HepG2 (cell line): ENCODE results near the gene EIF4G3. TPM values are rescaled to one million over a fixed set of nuclear protein-coding genes. Genes with fewer than 3 reads are reported as not detected.

Experiments
- ATAC-seq: fragments of 200-7000 bp; cut with Tn5 transposase; 3 replicates; pipeline ENCODE4 v1.9.1; 2020; ENCODE audit warnings: mild to moderate bottlenecking, moderate library complexity
- BruUV-seq: library from RNA; stranded (reverse); fragments of 400-500 nt; replicated peaks from 2 replicates; lab custom pipeline; 2021; lab: Mats Ljungman, UMichigan
- CTCF ChIA-PET: fragments of 300-600 bp; formaldehyde crosslinking; extraction: SDS; loops from one replicate; lab custom pipeline; 2021; ENCODE audit warnings: low total read pairs, inconsistent platforms, low intra/inter-chr PET ratio; lab: Yijun Ruan, JAX
- POLR2A ChIA-PET: fragments of 350-600 bp; sonication (Branson Sonifier 250); formaldehyde crosslinking; loops from one replicate; lab custom pipeline; 2020; ENCODE audit warnings: antibody characterized with exemption, inconsistent platforms; lab: Yijun Ruan, JAX
- DNase-seq: peaks from one replicate; pipeline ENCODE4 v3.0.0-alpha.2; 2015; ENCODE audit warnings: low spot score
- FAIRE-seq: peaks from 3 replicates; lab custom pipeline; 2011; peaks lifted over from hg19 to GRCh38; lab: Jason Lieb, UNC
- H2AFZ ChIP-seq: one replicate; pipeline ENCODE4 v1.6.1; 2011; ENCODE audit warnings: low read length, inconsistent platforms
- H3K27ac ChIP-seq: fragments of 300-600 bp; 3 replicates; pipeline ENCODE4 v1.8.0; 2011; ENCODE audit warnings: mixed run types, mild to moderate bottlenecking, mixed read lengths, low read length, inconsistent platforms; ENCODE audit not compliant: insufficient read depth; ENCODE audit errors: extremely low read length
- H3K27me3 ChIP-seq, 2 experiments: fragments of 200-600 bp in 1 of 2; 2 replicates in 1 of 2; 3 replicates in 1 of 2; pipeline versions ENCODE4 v1.6.0 to v1.8.0; 2011; ENCODE audit warnings: low read length in 2 of 2, mild to moderate bottlenecking in 2 of 2, moderate library complexity in 2 of 2, inconsistent platforms in 1 of 2; ENCODE audit not compliant: insufficient read depth in 2 of 2, control insufficient read depth in 1 of 2
- H3K36me3 ChIP-seq, 2 experiments: fragments of 200-600 bp in 1 of 2; replicated peaks in 1 of 2; 2 replicates in 1 of 2; 3 replicates in 1 of 2; pipeline versions ENCODE4 v1.5.1 to v1.8.0; 2011; ENCODE audit warnings: low read length in 2 of 2, inconsistent platforms in 1 of 2; ENCODE audit not compliant: insufficient read depth in 2 of 2, control insufficient read depth in 1 of 2
- H3K4me1 ChIP-seq: 2 replicates; pipeline ENCODE4 v1.5.1; 2012; ENCODE audit warnings: low read length, inconsistent platforms; ENCODE audit not compliant: insufficient read depth
- H3K4me2 ChIP-seq: 2 replicates; pipeline ENCODE4 v1.6.0; 2011; ENCODE audit warnings: low read depth, low read length, inconsistent platforms
- H3K4me3 ChIP-seq, 3 experiments: fragments of 200-600 bp in 1 of 3; sonication (generic), shearing (Covaris generic) in 1 of 3; replicated peaks in 1 of 3; 2 replicates each; pipeline ENCODE4 v1.5.1; 2011 to 2016; ENCODE audit warnings: low read length in 3 of 3, inconsistent platforms in 2 of 3, low read depth in 2 of 3, mild to moderate bottlenecking in 2 of 3, control low read depth in 1 of 3, mixed read lengths in 1 of 3; ENCODE audit not compliant: insufficient read depth in 1 of 3
- H3K79me2 ChIP-seq: one replicate; pipeline ENCODE4 v1.6.1; 2011; ENCODE audit warnings: low read length, inconsistent platforms; ENCODE audit not compliant: insufficient read depth
- H3K9ac ChIP-seq: 2 replicates; pipeline ENCODE4 v1.6.0; 2011; ENCODE audit warnings: mild to moderate bottlenecking, low read depth, low read length, inconsistent platforms; ENCODE audit not compliant: insufficient read depth
- H3K9me3 ChIP-seq: 2 replicates; pipeline ENCODE4 v1.5.1; 2012; ENCODE audit warnings: mild to moderate bottlenecking, low read length
- H4K20me1 ChIP-seq: 2 replicates; pipeline ENCODE4 v1.6.0; 2011; ENCODE audit warnings: inconsistent platforms, mild to moderate bottlenecking, low read length, moderate library complexity; ENCODE audit not compliant: insufficient read depth
- PTBP1 ChIP-seq: fragments of 200-400 bp; formaldehyde crosslinking; IDR thresholded peaks from 2 replicates; pipeline ENCODE4 v1.6.1; 2018; ENCODE audit warnings: low read length, low read depth; ENCODE audit not compliant: poor library complexity, severe bottlenecking
- TEAD3 ChIP-seq: optimal IDR thresholded peaks from 2 replicates; pipeline ENCODE3; 2016; ENCODE audit warnings: borderline replicate concordance
- ZMYM2 ChIP-seq: sonication (generic); formaldehyde crosslinking; IDR thresholded peaks from 2 replicates; pipeline ENCODE4 v1.8.0; 2022; ENCODE audit warnings: mild to moderate bottlenecking, missing genetic modification reagents
- ZNF121 ChIP-seq: sonication (generic); formaldehyde crosslinking; IDR thresholded peaks from 2 replicates; pipeline ENCODE4 v1.5.0; 2020; ENCODE audit warnings: mild to moderate bottlenecking, missing genetic modification reagents
- ZNF264 ChIP-seq: sonication (generic); formaldehyde crosslinking; IDR thresholded peaks from 2 replicates; pipeline ENCODE4 v1.4.0; 2020; ENCODE audit warnings: missing genetic modification reagents
- WGBS: methylation state at CpG from one replicate; pipeline ENCODE4 v1.1.6; 2017; ENCODE audit warnings: low lambda C conversion rate; 5-methylcytosine and 5-hydroxymethylcytosine counted together
- in situ Hi-C: cut with HindIII; loops from 2 replicates; pipeline ENCODE4 v1.10.0; 2017; ENCODE audit warnings: low pct_unique_long_range_greater_than_20kb; ENCODE audit not compliant: extremely low pct_ligation_motif_present
- intact Hi-C: fragments of 100-400 bp; cut with micrococcal nuclease; formaldehyde crosslinking; loops from one replicate; pipeline ENCODE4 v1.10.0; 2022; ENCODE audit not compliant: unreplicated experiment
- polyA plus RNA-seq, 8 experiments: library from polyadenylated mRNA; depleted of rRNA in 3 of 8; stranded (reverse) in 7 of 8; unstranded in 1 of 8; fragments of >200 nt; fragmentation: Illumina TruSeq in 4 of 8; extraction: Trizol in 4 of 8; gene quantifications; 2 replicates each; pipeline versions ENCODE4 v1.2.1 to v1.2.3, GENCODE V29; 2011 to 2016; ENCODE audit warnings: low read depth in 4 of 8, missing spikeins in 1 of 8, mixed read lengths in 1 of 8; ENCODE audit not compliant: insufficient read depth in 1 of 8
- total RNA-seq, 5 experiments: library from RNA; depleted of rRNA; stranded (reverse); fragments of >200 nt; fragmentation: Illumina TruSeq; extraction: Trizol; gene quantifications; 2 replicates each; pipeline ENCODE4 v1.2.3, GENCODE V29; 2016; ENCODE audit warnings: low read depth in 1 of 5
- TF ChIP-seq, protein P1 (sequence below): fragments of 450-650 bp; IDR thresholded peaks from 2 replicates; pipeline ENCODE4 v1.6.1; 2017; ENCODE audit warnings: mild to moderate bottlenecking

EIF4G3 gene
- total and polyA plus RNA-seq, 2 of the 13 experiments (the other 11 are each of a cell fraction or from before 2014, with no cell fraction given) = 22.2 to 27.6 TPM

- Histone ChIP-seq H3K36me3 (peaks cover 1 to 2% of the 10 kb centered on the region in 2 experiments; a peak in 2 of 5 replicates), H3K9me3 (no peaks in the 10 kb centered on the region), H3K9ac (no peak overlapping the region), H3K27ac (no peak overlapping the region), H3K79me2 (peaks cover 2% of the 10 kb centered on the region), H3K4me1 (peaks cover 27% of the 10 kb centered on the region), H4K20me1 (no peaks in the 10 kb centered on the region), H3K4me3 (no peak overlapping the region), H3K27me3 (no peaks in the 10 kb centered on the region), H3K4me2 (no peak overlapping the region), H2AFZ (no peak overlapping the region)
- TF ChIP-seq, protein P1, sequence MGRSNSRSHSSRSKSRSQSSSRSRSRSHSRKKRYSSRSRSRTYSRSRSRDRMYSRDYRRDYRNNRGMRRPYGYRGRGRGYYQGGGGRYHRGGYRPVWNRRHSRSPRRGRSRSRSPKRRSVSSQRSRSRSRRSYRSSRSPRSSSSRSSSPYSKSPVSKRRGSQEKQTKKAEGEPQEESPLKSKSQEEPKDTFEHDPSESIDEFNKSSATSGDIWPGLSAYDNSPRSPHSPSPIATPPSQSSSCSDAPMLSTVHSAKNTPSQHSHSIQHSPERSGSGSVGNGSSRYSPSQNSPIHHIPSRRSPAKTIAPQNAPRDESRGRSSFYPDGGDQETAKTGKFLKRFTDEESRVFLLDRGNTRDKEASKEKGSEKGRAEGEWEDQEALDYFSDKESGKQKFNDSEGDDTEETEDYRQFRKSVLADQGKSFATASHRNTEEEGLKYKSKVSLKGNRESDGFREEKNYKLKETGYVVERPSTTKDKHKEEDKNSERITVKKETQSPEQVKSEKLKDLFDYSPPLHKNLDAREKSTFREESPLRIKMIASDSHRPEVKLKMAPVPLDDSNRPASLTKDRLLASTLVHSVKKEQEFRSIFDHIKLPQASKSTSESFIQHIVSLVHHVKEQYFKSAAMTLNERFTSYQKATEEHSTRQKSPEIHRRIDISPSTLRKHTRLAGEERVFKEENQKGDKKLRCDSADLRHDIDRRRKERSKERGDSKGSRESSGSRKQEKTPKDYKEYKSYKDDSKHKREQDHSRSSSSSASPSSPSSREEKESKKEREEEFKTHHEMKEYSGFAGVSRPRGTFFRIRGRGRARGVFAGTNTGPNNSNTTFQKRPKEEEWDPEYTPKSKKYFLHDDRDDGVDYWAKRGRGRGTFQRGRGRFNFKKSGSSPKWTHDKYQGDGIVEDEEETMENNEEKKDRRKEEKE = no peak
- no peak for TF ChIP-seq PTBP1
- CTCF ChIA-PET = no interaction called here
- in situ Hi-C loops (no loop called here), intact Hi-C loops (no loop called here)
- POLR2A ChIA-PET = no interaction called here
- FAIRE-seq (no peak), DNase-seq (no peak), ATAC-seq (no peak)
- 96% methylated on average over 1 of the region's 1 CpG for WGBS
- BruUV-seq = no TSS peak
These were observed 51.9 kb downstream of the EIF4G3 start for GRCh38 chr1:21124846-21125245.

DNA sequence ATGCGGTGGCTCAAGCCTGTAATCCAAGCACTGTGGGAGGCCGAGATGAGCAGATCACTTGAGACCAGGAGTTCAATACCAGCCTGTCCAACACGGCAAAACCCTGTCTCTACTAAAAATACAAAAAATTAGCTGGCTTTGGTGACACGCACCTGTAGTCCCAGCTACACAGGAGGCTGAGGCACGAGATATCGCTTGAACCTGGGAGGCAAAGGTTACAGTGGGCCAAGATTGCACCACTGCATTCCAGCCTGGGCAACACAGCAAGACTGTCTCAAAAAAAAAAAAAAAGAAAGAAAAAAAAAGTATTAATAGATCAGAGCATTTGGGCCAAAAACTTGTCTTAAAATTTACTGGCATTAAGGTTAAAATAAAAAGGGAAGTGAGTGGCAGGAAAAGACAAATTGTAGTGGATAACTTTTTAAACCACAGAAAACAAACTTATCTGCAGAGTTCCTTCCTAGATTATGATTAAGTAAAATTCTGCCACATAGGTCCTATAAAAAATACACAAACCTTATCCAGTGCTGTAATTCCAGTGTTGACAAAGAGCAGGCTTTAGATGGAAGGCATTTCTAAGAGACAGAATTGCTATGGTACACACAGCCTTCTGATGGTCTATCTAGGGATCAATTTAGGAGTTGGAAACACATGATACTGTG lies 53.3 kb downstream of the EIF4G3 start:
- H3K27ac ChIP-seq = no peak overlapping the region
- TF ChIP-seq TEAD3 (CRISPR knock-in tag) = peak; percentile 8
- 0 out of 2 replicates have a peak, but pooled peaks have one; percentile 20 for TF ChIP-seq ZMYM2 (CRISPR knock-in tag)
- peak; percentile 70; the same call in 1 of the 2 replicates for TF ChIP-seq ZNF121
- TF ChIP-seq ZNF264 = no peak
- intact Hi-C loops = no loop called here
- peaks cover 2% of the 10 kb centered on the region for H3K79me2 ChIP-seq
- DNase-seq (no peak), FAIRE-seq (no peak), ATAC-seq (no peak)
- no peak overlapping the region for H3K4me2 ChIP-seq
- H3K36me3 ChIP-seq = peaks cover 0 to 1% of the 10 kb centered on the region in 2 experiments; a peak in 2 of 5 replicates
- peaks cover 36% of the 10 kb centered on the region for H3K4me1 ChIP-seq
- no TSS peak for BruUV-seq
- POLR2A ChIA-PET = no interaction called here
- no peaks in the 10 kb centered on the region for H3K9me3 ChIP-seq
- in situ Hi-C loops = no loop called here
- no peak overlapping the region for H3K4me3 ChIP-seq
- CTCF ChIA-PET = no interaction called here
- H3K27me3 ChIP-seq = no peaks in the 10 kb centered on the region
- 78% methylated on average over 6 of the region's 6 CpGs for WGBS
- no peak overlapping the region for H2AFZ ChIP-seq
- H3K9ac ChIP-seq = no peak overlapping the region
- no peaks in the 10 kb centered on the region for H4K20me1 ChIP-seq
